ENCODE data around the gene USP9X.
A peak's percentile ranks its signal among the peaks of the same experiment; 100 is the strongest.
"Not testable (repeated sequence)": the region's sequence is repeated elsewhere in the genome, so short reads cannot be mapped to it uniquely, and the experiment has no call there.

Gene USP9X

DNA sequence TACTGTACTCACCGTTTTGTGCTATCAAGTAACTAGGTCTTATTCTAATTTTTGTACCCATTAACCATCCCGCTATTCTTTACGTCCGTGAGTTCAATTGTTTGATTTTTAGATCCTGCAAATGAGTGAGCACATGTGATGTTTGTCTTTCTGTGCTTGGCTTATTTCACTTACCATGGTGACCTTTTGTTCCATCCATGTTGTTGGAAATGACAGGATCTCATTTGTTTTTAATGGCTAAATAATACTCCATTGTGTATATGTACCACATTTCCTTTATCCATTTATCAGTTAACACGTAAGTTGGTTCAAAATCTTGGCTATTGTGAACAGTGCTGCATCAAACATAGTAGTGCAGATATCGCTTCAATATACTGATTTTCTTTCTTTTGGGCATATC is 48.3 kb downstream of the USP9X start:
- no peak for DNase-seq

DNA sequence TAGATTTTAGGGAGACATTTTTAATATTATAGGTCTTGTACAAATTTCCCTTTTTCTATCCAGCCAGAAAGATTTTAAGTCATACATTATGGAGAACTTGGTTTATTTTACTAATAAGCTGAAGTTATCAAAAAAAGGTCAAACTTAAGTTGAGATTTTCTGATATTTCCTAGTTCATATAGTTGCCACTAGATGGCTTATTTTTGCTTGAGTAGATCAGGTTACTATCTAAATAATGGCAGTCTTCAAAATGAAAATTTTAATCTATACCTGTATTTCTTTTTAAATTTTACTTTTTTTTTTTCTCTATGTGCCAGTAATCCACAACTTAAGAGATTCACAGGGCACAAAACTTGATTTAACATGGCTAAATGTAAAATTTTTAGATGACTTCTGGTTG is 52.3 kb downstream of the USP9X start:
- no peak for DNase-seq

DNA sequence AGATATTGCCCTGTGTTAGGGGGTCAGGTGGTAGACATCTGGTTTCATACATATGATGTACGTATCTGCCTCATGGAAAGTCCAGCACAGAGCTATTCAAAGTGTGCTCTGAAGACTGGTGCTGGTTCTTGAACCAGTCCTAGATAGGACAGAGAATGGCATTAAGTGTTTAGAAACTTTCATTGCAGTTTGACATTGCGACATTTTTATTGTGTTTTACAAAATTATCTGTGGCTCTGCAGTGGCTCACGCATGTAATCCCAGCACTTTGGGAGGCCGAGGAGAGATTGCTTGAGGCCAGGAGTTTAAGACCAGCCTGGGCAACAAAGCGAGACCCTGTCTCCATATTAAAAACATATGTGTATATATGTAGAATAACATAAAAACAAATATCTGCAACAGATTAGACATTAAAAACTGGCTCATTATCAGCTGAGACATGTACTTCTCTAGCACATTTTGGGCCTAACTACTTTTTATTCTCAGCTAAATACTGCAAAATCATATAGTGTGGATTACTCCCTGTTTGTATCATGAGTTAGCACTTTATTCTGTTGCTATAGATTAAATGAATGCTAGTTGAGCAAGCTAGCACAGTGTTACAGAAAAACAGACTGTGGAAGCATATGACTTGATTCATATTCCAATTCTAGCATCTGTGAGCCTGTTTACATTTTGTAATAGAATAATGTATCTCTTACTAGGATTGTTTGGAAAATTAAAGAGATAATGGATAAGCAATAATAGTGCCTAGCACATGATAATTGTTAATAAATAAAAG is 57.1 kb downstream of the USP9X start:
- no peak for DNase-seq

DNA sequence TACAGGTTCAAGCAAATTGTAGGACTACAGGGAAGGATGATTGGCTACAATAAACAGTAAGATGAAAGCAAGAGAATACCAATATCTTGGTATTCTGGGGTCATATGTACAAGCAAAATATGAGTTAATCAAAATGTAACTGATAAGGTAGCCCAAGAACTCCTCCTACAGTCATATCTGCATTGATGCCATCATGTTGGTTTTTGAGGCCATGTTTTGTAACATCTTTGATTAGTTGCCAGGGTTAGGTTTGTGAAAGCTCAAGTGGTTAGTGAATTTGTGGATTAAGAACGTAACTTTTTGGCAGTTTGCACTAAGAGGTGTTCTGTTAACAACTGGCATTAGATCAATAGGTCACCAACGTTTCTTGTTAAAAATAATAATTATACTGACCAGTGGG is 59.6 kb downstream of the USP9X start:
- DNase-seq: no peak

DNA sequence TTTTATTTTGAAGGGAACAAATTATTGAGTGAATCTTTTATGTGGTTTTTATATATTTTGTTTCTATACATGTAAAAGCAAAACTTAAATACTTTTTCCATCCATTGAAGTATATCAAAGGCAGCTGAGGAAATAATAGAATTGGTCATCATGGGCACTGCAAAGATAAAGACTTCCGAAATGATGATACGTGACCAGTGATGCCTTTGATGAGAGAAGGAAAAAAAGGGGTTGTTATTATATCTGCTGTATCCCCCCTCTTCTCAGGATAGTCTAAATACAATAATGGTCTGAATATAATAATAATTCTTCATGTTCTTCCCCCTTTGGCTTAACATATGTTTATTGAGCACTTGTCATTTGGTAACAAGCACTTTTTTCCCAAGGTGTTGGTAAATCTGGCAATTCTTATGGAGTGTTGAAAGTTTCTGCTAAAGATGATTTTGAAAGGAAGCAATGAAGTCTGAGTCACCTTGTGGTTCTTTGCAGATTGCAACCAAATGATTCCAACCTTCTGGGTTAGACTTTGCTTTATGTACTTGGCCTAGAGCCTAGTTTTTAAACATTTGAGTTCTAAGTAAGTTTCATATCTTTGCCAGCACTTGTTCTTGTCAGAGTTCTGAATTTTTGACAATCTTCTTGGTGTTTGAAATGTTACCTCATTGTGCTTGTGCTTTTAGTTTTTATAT is 60.8 kb downstream of the USP9X start:
- no peak for DNase-seq

DNA sequence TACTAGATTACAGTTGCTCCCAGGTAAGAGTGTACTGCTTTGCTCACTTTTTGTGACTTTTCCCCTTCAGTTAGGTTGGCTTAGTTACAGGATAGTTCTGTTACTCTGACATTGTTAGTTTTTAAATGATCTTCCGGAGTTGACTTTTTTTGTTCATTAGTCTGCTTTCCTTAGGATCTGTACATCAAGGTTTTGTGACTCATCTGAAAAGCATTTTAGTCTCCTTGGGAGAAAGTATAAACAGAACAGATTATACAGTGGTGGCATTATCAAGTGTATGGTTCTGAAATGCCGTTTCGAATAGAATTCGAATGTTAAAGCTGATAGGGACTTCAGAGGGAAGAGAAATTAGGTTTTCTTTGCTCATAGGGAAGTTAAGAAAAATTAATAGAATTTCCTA is 63.3 kb downstream of the USP9X start:
- no peak for DNase-seq

DNA sequence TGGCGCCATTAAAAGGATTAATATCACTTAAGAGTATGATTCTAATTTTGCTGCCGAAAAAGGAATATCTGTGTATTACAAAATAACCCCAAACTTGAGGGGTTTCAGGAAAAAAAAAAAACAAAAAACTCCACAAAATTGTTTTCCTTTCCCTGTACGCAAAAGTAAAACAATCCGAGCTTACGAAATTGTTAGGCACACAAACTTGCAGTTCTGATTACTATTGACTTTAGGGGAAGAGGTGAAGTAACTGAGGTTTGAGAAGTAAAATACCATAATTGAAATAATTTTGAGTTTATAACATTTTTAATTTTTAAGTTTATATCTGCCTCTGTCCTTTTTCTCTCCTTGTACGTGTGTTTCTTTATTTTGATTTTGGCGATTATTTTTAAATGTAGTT is 64.8 kb downstream of the USP9X start:
- DNase-seq: no peak

DNA sequence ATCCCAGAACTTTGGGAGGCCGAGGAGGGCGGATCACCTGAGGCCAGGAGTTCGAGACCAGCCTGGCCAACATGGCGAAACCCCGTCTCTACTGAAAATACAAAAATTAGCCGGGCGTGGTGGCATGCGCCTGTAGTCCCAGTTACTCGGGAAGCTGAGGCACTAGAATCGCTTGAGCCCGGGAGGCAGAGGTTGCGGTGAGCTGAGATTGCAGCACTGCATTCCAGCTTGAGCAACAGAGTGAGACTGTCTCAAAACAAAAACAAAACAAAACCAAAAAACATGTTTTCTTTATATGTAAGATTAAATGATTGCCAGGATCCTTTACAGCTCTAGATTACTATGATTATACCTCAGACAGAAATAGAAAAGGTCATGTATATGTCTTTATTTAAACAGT is 66.5 kb downstream of the USP9X start:
- not testable (repeated sequence) for DNase-seq

DNA sequence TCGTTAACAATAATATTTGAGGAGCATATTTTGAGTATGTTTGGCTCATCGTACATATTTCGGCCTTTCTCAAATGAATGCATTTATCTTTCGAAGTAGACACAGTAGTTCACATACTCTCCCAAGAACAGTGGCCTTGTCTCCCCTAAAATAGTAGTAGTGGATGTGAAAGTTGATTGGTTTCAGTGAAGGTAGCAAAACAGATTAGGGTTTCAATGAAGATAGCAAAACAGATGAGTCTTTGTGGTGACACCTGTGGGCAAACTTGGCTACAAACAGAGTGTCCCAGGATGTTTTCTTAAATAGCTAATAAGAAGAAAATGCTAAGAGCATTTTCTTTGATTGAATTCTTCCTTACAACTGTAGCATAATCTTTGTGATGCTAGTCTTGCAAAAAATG is 67.0 kb downstream of the USP9X start:
- DNase-seq: no peak

DNA sequence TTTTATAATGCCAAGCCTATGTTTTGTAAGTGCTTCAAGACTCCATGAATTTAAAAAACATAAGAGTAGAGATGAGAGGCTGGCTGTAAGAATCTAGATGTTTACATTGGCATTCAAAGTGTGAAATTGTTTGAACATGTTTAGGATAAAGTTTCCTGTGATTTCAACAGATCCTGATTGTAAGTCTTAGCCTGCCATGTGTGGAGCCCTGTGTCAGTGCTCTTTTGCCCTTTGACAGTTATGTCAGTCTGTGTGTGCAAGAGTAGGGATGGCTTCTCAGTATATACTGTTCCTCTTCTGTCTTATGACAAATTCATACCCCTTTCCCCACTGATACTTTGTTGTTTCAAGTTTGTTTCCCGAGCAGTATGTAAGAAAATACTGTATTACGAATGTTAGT is 68.2 kb downstream of the USP9X start:
- DNase-seq: no peak

DNA sequence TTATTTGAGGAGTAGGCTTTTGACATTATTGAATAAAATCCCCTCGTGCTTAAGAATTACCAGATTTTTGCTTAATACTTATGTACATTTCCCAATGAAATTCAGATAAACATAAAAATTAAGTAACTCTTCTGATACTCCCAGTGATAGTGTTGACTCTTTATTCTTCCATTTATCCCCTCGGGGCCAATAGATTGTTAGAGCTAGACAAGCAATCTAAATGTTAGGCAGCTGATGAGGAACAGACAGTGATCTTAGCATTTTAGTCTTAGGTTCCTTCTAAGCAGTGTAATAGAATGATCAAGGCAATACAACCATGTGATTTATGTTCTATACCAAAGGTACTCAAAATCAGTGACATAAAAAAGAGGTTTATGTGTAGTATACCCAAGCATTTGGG is 68.7 kb downstream of the USP9X start:
- no peak for DNase-seq

DNA sequence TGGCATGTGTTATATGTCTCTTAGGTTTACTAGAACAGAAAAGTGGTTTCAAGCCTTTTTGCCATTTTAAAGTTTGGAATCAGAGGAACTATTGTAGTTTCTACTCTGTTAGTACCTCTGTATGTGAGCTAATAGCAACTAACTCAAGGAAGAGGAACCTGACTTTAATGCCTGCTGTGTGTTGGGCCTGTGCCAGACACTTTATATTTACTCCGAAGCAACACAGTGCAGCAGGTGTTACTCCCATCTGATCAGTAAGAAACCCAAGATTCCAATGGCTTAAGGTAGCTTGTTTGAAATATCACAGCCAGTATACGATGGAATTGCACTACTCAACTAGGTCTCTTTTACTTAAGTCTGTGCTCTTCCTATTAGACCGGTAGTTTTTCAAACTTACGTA is 79.2 kb downstream of the USP9X start:
- DNase-seq: no peak

DNA sequence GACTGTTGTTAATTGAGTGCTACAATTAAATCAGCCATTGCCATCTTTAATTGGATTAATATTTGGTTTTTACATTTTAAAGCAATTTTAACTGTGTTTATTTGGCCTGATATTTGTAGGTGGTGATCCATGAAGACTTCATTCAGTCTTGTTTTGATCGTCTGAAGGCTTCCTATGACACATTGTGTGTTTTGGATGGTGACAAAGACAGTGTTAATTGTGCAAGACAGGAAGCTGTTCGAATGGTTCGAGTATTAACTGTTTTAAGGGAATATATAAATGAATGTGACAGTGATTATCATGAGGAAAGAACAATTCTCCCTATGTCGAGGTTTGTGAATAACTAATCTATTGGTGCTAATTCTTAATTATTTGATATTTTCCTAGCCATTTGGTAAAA is 82.6 kb downstream of the USP9X start:
- no peak for DNase-seq

DNA sequence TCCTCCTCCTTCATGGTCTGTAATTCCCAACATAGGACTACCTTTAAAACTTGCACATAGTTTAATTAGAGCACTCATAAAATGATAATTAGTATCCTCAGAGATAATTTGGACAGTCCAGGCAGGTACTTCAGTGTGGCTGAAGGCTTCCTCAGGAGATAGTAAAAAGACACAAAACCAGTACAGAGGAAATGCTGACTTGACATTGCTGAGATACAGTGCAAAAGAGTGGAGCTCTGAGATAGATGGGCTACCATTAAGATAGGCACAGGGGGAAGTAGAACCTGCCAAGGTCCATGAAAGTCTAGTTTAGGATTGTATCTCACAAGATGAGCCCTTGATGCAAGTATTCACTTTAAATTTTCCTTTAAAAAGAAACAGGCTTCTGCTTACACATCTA is 91.0 kb downstream of the USP9X start:
- no peak for DNase-seq

DNA sequence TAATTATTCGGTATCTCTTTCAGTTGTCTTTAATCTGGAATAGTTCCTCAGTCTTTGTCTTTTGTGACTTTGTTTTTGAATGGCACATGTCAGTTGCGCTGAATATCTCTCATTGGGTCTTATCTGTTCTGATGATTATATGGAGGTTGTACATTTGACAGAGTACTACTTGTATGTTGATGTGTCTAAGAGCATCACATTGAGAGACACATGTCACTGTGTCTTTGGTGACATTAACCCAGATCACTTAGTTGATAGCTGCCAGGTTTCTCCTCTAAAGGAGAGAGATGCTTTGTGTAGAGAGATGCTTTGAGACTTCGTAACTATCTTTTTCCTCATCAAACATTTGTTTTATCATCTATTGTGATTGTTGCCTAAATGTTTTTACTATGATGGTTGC is 92.1 kb downstream of the USP9X start:
- DNase-seq: no peak

DNA sequence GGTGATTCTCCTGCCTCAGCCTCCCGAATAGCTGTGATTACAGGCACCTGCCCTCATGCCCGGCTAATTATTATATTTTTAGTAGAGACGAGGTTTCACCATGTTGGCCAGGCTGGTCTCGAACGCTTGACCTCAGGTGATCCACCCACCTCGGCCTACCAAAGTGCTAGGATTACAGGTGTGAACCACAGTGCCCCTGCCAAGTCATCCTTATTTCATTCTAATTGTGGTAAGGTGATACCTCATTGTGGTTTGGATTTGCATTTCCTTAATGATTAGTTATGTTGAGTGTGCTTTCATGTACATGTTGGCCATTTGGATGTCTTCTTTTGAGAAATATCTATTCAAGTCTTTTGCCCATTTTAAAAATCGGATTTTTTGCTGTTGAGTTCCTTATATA is 93.0 kb downstream of the USP9X start:
- no peak for DNase-seq

DNA sequence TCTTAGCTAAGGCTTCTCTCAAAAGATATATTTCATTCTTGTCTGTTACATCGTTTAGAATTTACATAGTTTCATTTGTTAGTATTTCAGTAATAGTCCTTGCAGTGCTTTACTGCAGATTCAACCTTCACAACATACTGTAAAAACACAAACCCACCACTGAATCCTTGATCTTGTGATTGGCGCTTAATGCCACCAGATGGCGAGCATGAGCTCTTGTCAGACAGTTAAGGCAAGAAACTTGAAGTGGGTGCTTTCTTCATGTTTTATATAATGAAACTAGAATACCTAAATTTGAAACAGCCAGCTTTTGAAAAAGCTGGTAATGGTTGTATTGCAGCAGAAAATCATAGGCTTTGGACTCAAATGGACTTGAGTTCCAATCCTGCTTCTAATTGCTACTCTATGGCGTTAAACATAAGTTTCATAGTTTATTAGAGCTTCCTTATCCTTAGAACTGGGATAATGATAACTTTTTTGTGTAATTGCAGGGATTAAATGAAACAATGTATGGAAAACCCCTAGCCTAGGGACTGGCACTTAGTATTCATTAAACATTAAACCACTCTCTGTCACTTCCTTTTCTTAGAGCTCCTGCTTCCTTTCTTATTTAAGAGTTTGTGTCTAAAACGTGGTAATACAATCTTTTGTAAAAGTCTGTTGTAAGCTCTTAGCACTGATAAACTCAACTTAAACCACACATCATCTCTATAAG is 95.1 kb downstream of the USP9X start:
- DNase-seq: peak; percentile 28 to 48

DNA sequence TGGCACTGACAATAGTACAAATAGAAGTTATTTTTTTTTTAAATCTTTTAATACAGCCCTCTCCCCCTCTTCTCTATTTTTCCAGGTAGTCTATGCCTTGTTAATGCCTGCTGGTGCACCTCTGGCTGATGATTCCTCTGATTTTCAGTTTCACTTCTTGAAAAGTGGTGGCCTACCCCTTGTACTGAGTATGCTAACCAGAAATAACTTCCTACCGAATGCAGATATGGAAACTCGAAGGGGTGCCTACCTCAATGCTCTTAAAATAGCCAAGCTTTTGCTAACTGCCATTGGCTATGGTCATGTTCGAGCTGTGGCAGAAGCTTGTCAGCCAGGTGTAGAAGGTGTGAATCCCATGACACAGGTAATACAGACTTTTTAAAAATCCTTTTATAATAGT is 99.1 kb downstream of the USP9X start:
- DNase-seq: no peak

DNA sequence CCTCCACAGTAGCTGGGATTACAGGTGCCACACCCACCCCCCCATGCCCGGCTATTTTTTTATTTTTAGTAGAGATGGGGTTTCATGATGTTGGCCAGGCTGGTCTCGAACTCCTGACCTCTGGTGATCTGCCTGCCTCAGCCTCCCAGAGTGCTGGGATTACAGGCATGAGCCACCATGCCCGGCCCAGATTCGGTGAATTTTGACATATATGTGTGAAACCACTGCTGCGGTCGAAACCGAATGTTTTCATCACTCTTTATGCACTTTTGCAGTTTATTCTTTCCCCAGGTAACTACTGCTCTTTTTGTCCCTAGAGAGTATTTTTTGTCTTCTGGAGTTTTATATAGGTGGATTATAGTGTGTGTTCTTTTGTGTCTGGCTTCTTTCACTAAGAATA is 101.7 kb downstream of the USP9X start:
- DNase-seq: not testable (repeated sequence)

DNA sequence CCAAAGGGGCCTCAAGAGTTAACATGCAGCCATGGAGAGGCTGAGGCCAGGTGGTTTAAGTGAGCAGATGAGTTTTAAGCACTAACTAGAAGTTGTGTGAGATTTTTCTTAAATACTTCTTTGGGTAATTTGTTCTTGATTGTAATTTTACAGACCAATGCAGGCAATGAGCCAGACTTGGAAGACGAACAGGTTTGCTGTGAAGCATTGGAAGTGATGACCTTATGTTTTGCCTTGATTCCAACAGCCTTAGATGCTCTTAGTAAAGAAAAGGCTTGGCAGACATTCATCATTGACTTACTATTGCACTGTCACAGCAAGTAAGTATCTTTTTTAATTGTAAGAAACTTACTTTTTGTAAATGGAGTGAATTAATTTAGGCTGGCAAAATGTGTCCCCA is 103.9 kb downstream of the USP9X start:
- no peak for DNase-seq

DNA sequence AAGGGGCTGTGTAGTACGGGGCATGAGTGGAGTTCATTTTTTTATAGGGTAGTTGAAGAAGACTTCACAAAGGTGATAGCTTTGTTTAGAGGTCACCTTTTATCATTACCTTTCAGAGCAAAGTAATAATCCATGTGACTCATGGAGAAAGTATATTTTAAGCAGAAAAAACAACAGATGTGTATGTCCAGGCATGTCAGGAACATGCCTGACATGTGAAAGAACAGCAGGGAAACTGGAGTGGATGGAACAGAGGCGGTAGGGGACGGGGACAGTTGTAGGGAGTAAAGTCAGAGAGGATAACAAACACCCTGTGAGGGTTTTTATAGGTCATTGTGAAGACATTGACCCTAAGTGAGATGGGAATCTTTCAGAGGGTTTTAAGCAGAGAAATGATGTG is 107.6 kb downstream of the USP9X start:
- DNase-seq: no peak

DNA sequence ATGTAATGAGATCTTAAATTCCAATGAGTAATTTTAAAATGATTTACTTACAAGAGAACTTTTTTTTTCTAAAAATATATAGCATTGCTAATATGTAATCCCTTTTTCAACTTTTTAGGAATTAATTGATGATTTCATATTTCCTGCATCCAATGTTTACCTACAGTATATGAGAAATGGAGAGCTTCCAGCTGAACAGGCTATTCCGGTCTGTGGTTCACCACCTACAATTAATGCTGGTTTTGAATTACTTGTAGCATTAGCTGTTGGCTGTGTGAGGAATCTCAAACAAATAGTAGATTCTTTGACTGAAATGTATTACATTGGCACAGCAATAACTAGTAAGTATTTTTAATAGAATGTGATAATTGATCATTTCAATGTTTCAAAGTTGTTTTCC is 113.2 kb downstream of the USP9X start:
- DNase-seq: no peak

DNA sequence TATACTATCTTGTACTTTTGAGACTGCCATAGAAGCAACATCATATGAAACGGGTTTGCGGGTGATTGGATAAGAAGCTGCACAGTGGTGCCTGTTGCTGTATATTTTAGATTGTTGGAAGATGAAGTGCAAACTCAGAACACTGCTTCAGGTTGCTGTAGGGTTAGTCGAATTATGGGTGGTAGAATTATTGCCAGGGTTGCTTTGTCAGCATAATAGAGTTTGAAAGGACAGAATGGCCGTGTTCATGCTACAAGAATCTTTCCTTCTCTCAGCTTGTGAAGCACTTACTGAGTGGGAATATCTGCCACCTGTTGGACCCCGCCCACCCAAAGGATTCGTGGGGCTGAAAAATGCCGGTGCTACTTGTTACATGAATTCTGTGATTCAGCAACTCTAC is 115.5 kb downstream of the USP9X start:
- DNase-seq: no peak

DNA sequence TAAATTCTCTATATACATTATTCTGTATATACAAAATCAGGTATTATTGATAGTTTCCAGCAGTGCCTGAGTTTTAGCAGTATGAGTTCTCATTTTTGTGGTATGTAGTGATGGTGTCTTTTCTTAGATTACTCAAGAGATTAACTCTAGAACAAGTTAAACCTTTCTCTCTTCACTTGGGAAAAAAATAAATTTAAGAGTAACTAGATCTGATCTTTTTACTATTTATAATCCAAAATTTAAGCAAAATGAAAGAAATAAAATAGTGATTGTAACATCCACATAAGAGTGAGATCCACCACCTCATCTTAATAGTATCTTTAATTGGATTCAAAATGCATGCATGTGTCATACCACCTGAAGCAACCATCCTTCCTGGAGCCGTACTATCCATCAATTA is 124.6 kb downstream of the USP9X start:
- no peak for DNase-seq
